Bronchial epithelial cell (primary cell): ENCODE measurements around the gene HAL. TPM values are rescaled to one million over a fixed set of nuclear protein-coding genes. Genes with fewer than 3 reads are reported as not detected.

Experiments
- DNase-seq: peaks from one replicate; pipeline ENCODE4 v3.0.0-alpha.2; 2010; ENCODE audit warnings: low read depth
- FAIRE-seq: peaks from 2 replicates; lab custom pipeline; 2011; peaks lifted over from hg19 to GRCh38; lab: Jason Lieb, UNC
- H3K27me3 ChIP-seq: 2 replicates; pipeline ENCODE4 v1.5.1; 2011; ENCODE audit warnings: low read length; ENCODE audit not compliant: control insufficient read depth, insufficient read depth
- H3K36me3 ChIP-seq: 2 replicates; pipeline ENCODE4 v1.5.1; 2011; ENCODE audit warnings: low read length; ENCODE audit not compliant: control insufficient read depth, insufficient read depth
- H3K4me3 ChIP-seq: 2 replicates; pipeline ENCODE4 v1.5.1; 2011; ENCODE audit warnings: mild to moderate bottlenecking, low read depth, low read length, control low read depth
- CTCF ChIP-seq: IDR thresholded peaks from 2 replicates; pipeline ENCODE4 v1.5.1; 2011; ENCODE audit warnings: mild to moderate bottlenecking, moderate library complexity, low read length, control low read depth, inconsistent platforms; ENCODE audit not compliant: insufficient read depth, severe bottlenecking
- total RNA-seq: library from RNA; depleted of rRNA; stranded (reverse); fragments of >200 nt; gene quantifications from 2 replicates; pipeline ENCODE4 v1.2.1, GENCODE V29; 2014

Gene HAL
- total RNA-seq, 1 donor from 2014 or later = 0.79 TPM

DNA sequence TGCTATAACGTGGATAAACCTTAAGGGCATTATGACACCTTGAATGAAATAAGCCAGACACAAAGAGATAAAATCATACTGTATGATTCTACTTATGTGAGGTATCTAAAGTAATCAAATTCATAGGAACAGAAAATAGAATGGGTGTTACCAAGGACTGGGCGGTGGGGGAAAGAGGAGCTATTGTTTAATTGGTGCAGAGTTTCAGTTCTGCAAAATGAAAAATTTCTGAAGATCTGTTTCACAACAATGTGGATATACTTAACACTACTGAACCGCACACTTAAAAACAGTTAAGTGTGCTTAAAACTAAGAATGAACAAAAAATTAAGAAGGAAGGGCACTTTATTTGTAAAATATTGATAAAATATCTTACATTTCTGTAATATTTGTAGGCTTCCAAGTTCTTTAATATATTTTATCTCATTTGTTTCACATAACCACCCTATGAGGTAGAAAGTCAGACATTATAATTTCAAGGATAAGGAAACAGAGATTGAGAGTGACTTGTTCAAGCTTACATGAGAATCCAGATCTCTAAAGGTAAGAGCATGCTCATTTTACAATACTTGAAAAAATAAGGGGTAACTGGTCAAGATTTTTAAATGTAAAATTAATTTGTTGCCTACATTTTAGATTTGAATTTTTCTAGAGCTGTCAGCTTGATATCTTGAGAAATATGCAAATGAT lies 24.3 kb upstream of the HAL start:
- Histone ChIP-seq H3K4me3 (no peak overlapping the region), H3K36me3 (peaks cover 5% of the 10 kb centered on the region), H3K27me3 (no peaks in the 10 kb centered on the region)
- no peak for FAIRE-seq
- TF ChIP-seq CTCF = no peak
- no peak for DNase-seq

- DNase-seq (peak; percentile 35), FAIRE-seq (no peak)
- H3K27me3 ChIP-seq = no peaks in the 10 kb centered on the region
- TF ChIP-seq CTCF = peak; percentile 54
- H3K4me3 ChIP-seq = no peak overlapping the region
- peaks cover 13% of the 10 kb centered on the region for H3K36me3 ChIP-seq
These were observed 19.5 kb upstream of the HAL start for GRCh38 chr12:96015672-96016071.

DNA sequence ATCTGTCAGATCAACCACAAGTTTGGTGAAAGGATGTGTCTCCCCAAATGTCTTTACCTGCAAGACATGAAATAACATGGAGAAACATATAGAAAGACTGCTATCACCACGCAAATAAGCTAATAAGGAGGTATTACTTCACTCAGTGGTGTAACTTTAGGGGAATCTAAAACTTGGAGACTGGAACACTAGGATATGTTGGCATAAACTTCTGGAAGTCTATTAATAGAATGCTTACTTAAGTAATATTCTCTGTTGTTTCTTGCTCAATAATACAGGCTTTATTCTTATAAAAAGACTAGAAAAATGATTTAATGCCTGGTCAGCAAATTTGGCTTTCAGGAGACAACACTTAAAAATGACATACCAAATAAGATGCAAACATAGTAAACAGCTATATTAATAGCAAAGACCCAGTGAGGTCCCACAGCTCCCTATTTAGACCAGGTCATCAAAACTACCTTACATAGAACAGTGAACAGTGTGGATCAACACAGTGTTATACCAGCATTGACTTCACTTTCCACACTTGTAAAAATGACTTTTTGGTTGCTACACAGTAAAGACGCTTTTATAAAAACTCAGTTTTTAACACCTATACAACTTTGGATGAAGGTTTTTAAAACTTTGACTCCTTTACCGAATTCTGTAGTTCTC lies 18.9 kb upstream of the HAL start:
- no peak for DNase-seq
- peaks cover 17% of the 10 kb centered on the region for H3K36me3 ChIP-seq
- H3K4me3 ChIP-seq = no peak overlapping the region
- TF ChIP-seq CTCF = no peak
- no peak for FAIRE-seq
- H3K27me3 ChIP-seq = no peaks in the 10 kb centered on the region

GRCh38 chr12:96007729-96008128 lies 11.6 kb upstream of the HAL start:
- Histone ChIP-seq H3K36me3 (peaks cover 22% of the 10 kb centered on the region), H3K4me3 (no peak overlapping the region), H3K27me3 (no peaks in the 10 kb centered on the region)
- FAIRE-seq (no peak), DNase-seq (no peak)
- no peak for TF ChIP-seq CTCF

DNA sequence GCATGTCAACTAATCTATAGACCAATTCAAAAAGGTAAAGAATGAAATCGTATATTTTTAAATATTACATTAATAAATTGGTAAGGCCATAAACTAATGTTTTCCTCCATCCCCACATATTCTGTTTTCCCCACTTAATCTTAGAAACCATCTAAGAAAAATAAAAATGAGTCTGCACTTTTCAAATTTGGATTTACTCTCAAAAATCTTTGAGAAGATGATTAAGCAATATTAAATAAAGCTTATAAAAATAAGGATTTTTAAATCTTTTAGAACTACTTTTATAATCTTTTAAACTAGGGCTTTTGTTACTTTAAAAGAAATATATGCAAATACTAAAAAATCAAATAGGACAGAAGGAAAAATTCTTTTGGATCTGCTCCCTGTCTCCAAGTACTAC lies 10.6 kb upstream of the HAL start:
- no peak overlapping the region for H3K4me3 ChIP-seq
- no peak for TF ChIP-seq CTCF
- FAIRE-seq = no peak
- DNase-seq = no peak
- peaks cover 13% of the 10 kb centered on the region for H3K36me3 ChIP-seq
- H3K27me3 ChIP-seq = no peaks in the 10 kb centered on the region
